H9 (cell line): ENCODE results near the gene PXDN. TPM values are rescaled to one million over a fixed set of nuclear protein-coding genes. Genes with fewer than 3 reads are reported as not detected.

ENCODE experiments used
- DNase-seq: peaks from one replicate; pipeline ENCODE4 v3.0.0-alpha.2; 2017
- H2AFZ ChIP-seq: one replicate; pipeline ENCODE4 v1.6.1; 2013; ENCODE audit warnings: mild to moderate bottlenecking, low read length, control low read depth, moderate library complexity
- H2AK5ac ChIP-seq: 2 replicates; pipeline ENCODE4 v1.6.1; 2013; ENCODE audit warnings: low read length, control low read depth, mixed read lengths; ENCODE audit not compliant: insufficient read length
- H2BK120ac ChIP-seq: one replicate; pipeline ENCODE4 v1.6.1; 2013; ENCODE audit warnings: low read depth, mild to moderate bottlenecking, low read length, control low read depth, inconsistent platforms; ENCODE audit not compliant: poor library complexity, severe bottlenecking
- H2BK12ac ChIP-seq: 2 replicates; pipeline ENCODE4 v1.6.1; 2013; ENCODE audit warnings: low read length, control low read depth, mixed read lengths, low read depth; ENCODE audit not compliant: insufficient read length
- H2BK15ac ChIP-seq: 2 replicates; pipeline ENCODE4 v1.6.1; 2013; ENCODE audit warnings: low read depth, low read length, control low read depth
- H2BK20ac ChIP-seq: one replicate; pipeline ENCODE4 v1.6.1; 2013; ENCODE audit warnings: low read depth, mild to moderate bottlenecking, low read length, control low read depth, inconsistent platforms; ENCODE audit not compliant: poor library complexity, severe bottlenecking
- H2BK5ac ChIP-seq: 2 replicates; pipeline ENCODE4 v1.6.1; 2013; ENCODE audit warnings: low read length, control low read depth, mixed read lengths; ENCODE audit not compliant: insufficient read length
- H3K14ac ChIP-seq: 2 replicates; pipeline ENCODE4 v1.6.1; 2013; ENCODE audit warnings: low read length, control low read depth; ENCODE audit not compliant: insufficient read depth
- H3K18ac ChIP-seq: 2 replicates; pipeline ENCODE4 v1.6.1; 2013; ENCODE audit warnings: low read depth, mild to moderate bottlenecking, mixed read lengths, low read length, control low read depth; ENCODE audit not compliant: insufficient read length
- H3K23ac ChIP-seq: 2 replicates; pipeline ENCODE4 v1.6.1; 2013; ENCODE audit warnings: low read length, control low read depth, mixed read lengths, low read depth; ENCODE audit not compliant: insufficient read length
- H3K23me2 ChIP-seq: 2 replicates; pipeline ENCODE4 v1.6.1; 2013; ENCODE audit warnings: low read depth, mild to moderate bottlenecking, mixed read lengths, low read length, control low read depth; ENCODE audit not compliant: insufficient read length, poor library complexity, severe bottlenecking
- H3K27ac ChIP-seq: 2 replicates; pipeline ENCODE4 v1.5.1; 2013; ENCODE audit warnings: low read length, control low read depth, mixed read lengths, low read depth; ENCODE audit not compliant: insufficient read length
- H3K27me3 ChIP-seq: 2 replicates; pipeline ENCODE4 v1.6.1; 2013; ENCODE audit warnings: low read length, control low read depth, inconsistent platforms; ENCODE audit not compliant: insufficient read depth
- H3K4ac ChIP-seq: 2 replicates; pipeline ENCODE4 v1.6.1; 2013; ENCODE audit warnings: low read depth, mild to moderate bottlenecking, control low read depth, inconsistent platforms, low read length, moderate library complexity
- H3K4me1 ChIP-seq: 2 replicates; pipeline ENCODE4 v1.6.1; 2013; ENCODE audit warnings: low read length, control low read depth, inconsistent platforms; ENCODE audit not compliant: insufficient read depth
- H3K4me2 ChIP-seq: 2 replicates; pipeline ENCODE4 v1.6.1; 2013; ENCODE audit warnings: low read length, control low read depth, mixed read lengths; ENCODE audit not compliant: insufficient read length, insufficient read depth
- H3K56ac ChIP-seq: 2 replicates; pipeline ENCODE4 v1.6.1; 2013; ENCODE audit warnings: low read depth, mild to moderate bottlenecking, mixed read lengths, low read length, control low read depth; ENCODE audit not compliant: insufficient read length
- H3K79me1 ChIP-seq: 2 replicates; pipeline ENCODE4 v1.6.1; 2013; ENCODE audit warnings: low read depth, mild to moderate bottlenecking, moderate library complexity, low read length, control low read depth, inconsistent platforms; ENCODE audit not compliant: insufficient read depth, poor library complexity, severe bottlenecking
- H3K79me2 ChIP-seq: 2 replicates; pipeline ENCODE4 v1.6.1; 2013; ENCODE audit warnings: low read length, control low read depth, inconsistent platforms; ENCODE audit not compliant: insufficient read depth
- H3K9ac ChIP-seq: 2 replicates; pipeline ENCODE4 v1.6.1; 2013; ENCODE audit warnings: low read length, control low read depth, mixed read lengths; ENCODE audit not compliant: insufficient read length; ENCODE audit errors: extremely low read depth
- H3K9me3 ChIP-seq: one replicate; pipeline ENCODE4 v1.6.1; 2013; ENCODE audit warnings: low read depth, low read length, inconsistent platforms; ENCODE audit not compliant: control insufficient read depth
- H3T11ph ChIP-seq: one replicate; pipeline ENCODE4 v1.6.1; 2013; ENCODE audit warnings: mild to moderate bottlenecking, low read length, control low read depth, inconsistent platforms
- H4K20me1 ChIP-seq: one replicate; pipeline ENCODE4 v1.6.1; 2013; ENCODE audit not compliant: control insufficient read depth, insufficient read length, insufficient read depth
- H4K5ac ChIP-seq: 2 replicates; pipeline ENCODE4 v1.6.1; 2013; ENCODE audit warnings: low read depth, mild to moderate bottlenecking, mixed read lengths, low read length, control low read depth; ENCODE audit not compliant: insufficient read length
- H4K8ac ChIP-seq: replicated peaks from 2 replicates; pipeline ENCODE4 v1.6.1; 2013; ENCODE audit warnings: low read length, control low read depth, mixed read lengths, low read depth; ENCODE audit not compliant: insufficient read length
- H4K91ac ChIP-seq: 2 replicates; pipeline ENCODE4 v1.6.1; 2013; ENCODE audit warnings: low read depth, mild to moderate bottlenecking, moderate library complexity, mixed read lengths, low read length, control low read depth; ENCODE audit not compliant: insufficient read length
- H3K27ac Mint-ChIP-seq, 3 experiments: 2 replicates in 2 of 3; 3 replicates in 1 of 3; pipeline ENCODE4 v1.8.0; 2020 to 2021; ENCODE audit warnings: mixed read lengths in 3 of 3, mild to moderate bottlenecking in 1 of 3, moderate library complexity in 1 of 3
- H3K27me3 Mint-ChIP-seq: 2 replicates; pipeline ENCODE4 v1.8.0; 2021; ENCODE audit warnings: low read depth, mild to moderate bottlenecking, moderate library complexity, mixed read lengths
- H3K36me3 Mint-ChIP-seq, 3 experiments: 2 replicates in 2 of 3; 3 replicates in 1 of 3; pipeline ENCODE4 v1.8.0; 2020 to 2021; ENCODE audit warnings: low read depth in 3 of 3, mixed read lengths in 3 of 3; ENCODE audit not compliant: insufficient read depth in 1 of 3
- H3K4me1 Mint-ChIP-seq, 2 experiments: 2 replicates each; pipeline ENCODE4 v1.8.0; 2020; ENCODE audit warnings: mixed read lengths in 2 of 2
- H3K4me3 Mint-ChIP-seq, 2 experiments: 2 replicates in 1 of 2; 3 replicates in 1 of 2; pipeline ENCODE4 v1.8.0; 2020 to 2021; ENCODE audit warnings: mild to moderate bottlenecking in 2 of 2, mixed read lengths in 2 of 2, moderate library complexity in 1 of 2
- H3K9me3 Mint-ChIP-seq, 2 experiments: 2 replicates in 1 of 2; 3 replicates in 1 of 2; pipeline ENCODE4 v1.8.0; 2020; ENCODE audit warnings: mild to moderate bottlenecking in 2 of 2, mixed read lengths in 2 of 2, moderate library complexity in 1 of 2
- WGBS: extraction: QIAGEN DNeasy Blood & Tissue Kit; methylation state at CpG from one replicate; pipeline ENCODE4 v1.1.7; 2013; ENCODE audit warnings: missing lambda C conversion rate, low lambda C conversion rate, mixed read lengths; ENCODE audit not compliant: insufficient read length; ENCODE audit errors: extremely low coverage; 5-methylcytosine and 5-hydroxymethylcytosine counted together
- total RNA-seq: library from RNA; stranded (reverse); gene quantifications from 2 replicates; pipeline ENCODE4 v1.2.1, GENCODE V29; 2021
- TF ChIP-seq, protein P1 (sequence below): fragments of 200-600 bp; sonication (generic); conservative IDR thresholded peaks from 3 replicates; pipeline ENCODE4 v1.8.0; 2021; ENCODE audit warnings: antibody characterized with exemption, mild to moderate bottlenecking

PXDN gene
- total RNA-seq, 1 experiment from 2014 or later, result 146 TPM

DNA sequence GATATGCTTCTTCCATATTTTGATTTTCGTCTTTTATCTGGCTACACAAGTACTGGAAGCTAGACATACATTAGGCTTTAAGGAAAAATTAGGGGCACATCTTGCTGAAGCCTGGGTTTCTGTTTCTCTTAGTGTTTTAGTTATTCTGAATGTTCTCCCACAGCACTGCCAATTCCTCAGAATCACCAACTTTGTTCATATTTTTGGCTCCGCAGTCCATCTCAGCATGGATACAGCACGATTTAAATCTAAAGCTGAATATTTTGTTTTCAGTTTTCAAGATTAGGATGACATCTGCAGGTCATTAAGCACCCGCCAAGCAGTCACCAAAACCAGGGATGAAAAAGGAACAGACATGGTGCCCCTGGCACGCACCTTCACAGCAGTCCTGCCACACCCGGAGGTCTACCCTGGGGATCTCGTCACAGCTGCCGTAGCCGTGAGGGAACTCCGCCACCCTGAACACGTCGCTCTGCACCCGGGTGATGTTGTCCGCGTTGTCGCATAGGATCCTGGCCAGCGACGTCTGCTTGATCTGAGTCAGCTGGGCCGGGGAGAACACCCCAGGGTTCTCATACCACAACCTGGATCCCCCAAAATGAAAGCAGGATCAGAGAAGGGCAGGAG is 101.2 kb downstream of the PXDN start:
- Mint-ChIP-seq H3K4me1 (peaks cover 19 to 25% of the 10 kb centered on the region in 2 experiments), H3K9me3 (no peaks in the 10 kb centered on the region), H3K27me3 (no peaks in the 10 kb centered on the region), H3K27ac (peak overlapping the region; percentile 46 to 80 (median 75); a peak in 3 of 7 replicates), H3K36me3 (peaks cover 17 to 67% (median 48%) of the 10 kb centered on the region in 3 experiments), H3K4me3 (no peak overlapping the region; a peak in 1 of 5 replicates)
- no peak overlapping the region for H2BK5ac ChIP-seq
- H4K5ac ChIP-seq, result no peak overlapping the region
- DNase-seq, result no peak
- no peaks in the 10 kb centered on the region for H3K4me1 ChIP-seq
- H4K8ac ChIP-seq, result no peak overlapping the region
- no CpG with 5 or more reads among the region's 19 CpGs for WGBS
- no peaks in the 10 kb centered on the region for H3K27me3 ChIP-seq
- H3K23ac ChIP-seq, result no peak overlapping the region
- H3K23me2 ChIP-seq, result no peaks in the 10 kb centered on the region
- H4K91ac ChIP-seq, result no peak overlapping the region
- H2AFZ ChIP-seq, result no peak overlapping the region
- H3K79me1 ChIP-seq, result no peaks in the 10 kb centered on the region
- H3K18ac ChIP-seq, result no peak overlapping the region
- H2BK20ac ChIP-seq, result no peak overlapping the region
- H4K20me1 ChIP-seq, result no peaks in the 10 kb centered on the region
- no peak overlapping the region for H3T11ph ChIP-seq
- H3K14ac ChIP-seq, result no peak overlapping the region
- no peak overlapping the region for H3K27ac ChIP-seq
- no peak overlapping the region for H2BK12ac ChIP-seq
- H3K9ac ChIP-seq, result no peak overlapping the region
- TF ChIP-seq, protein P1, sequence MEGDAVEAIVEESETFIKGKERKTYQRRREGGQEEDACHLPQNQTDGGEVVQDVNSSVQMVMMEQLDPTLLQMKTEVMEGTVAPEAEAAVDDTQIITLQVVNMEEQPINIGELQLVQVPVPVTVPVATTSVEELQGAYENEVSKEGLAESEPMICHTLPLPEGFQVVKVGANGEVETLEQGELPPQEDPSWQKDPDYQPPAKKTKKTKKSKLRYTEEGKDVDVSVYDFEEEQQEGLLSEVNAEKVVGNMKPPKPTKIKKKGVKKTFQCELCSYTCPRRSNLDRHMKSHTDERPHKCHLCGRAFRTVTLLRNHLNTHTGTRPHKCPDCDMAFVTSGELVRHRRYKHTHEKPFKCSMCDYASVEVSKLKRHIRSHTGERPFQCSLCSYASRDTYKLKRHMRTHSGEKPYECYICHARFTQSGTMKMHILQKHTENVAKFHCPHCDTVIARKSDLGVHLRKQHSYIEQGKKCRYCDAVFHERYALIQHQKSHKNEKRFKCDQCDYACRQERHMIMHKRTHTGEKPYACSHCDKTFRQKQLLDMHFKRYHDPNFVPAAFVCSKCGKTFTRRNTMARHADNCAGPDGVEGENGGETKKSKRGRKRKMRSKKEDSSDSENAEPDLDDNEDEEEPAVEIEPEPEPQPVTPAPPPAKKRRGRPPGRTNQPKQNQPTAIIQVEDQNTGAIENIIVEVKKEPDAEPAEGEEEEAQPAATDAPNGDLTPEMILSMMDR, result no peak
- H3K4me2 ChIP-seq, result no peak overlapping the region
- H3K56ac ChIP-seq, result no peak overlapping the region
- H2BK15ac ChIP-seq, result no peak overlapping the region
- no peaks in the 10 kb centered on the region for H3K9me3 ChIP-seq
- H3K79me2 ChIP-seq, result no peaks in the 10 kb centered on the region
- no peak overlapping the region for H2BK120ac ChIP-seq
- H2AK5ac ChIP-seq, result no peak overlapping the region
- no peak overlapping the region for H3K4ac ChIP-seq
